SU-DHL-6 (cell line): ENCODE measurements around the gene FCAMR.

Experiments used
- H2AFZ ChIP-seq: fragments of 200-600 bp; sonication (generic); 2 replicates; pipeline ENCODE4 v1.6.1; 2014; ENCODE audit warnings: low read depth, mild to moderate bottlenecking, moderate library complexity, mixed read lengths, antibody characterized with exemption, low read length; ENCODE audit not compliant: severe bottlenecking
- H3F3A ChIP-seq: fragments of 200-600 bp; shearing (Covaris generic); 2 replicates; pipeline ENCODE4 v1.6.0; 2016; ENCODE audit warnings: antibody characterized with exemption, mild to moderate bottlenecking; ENCODE audit not compliant: insufficient read depth
- H3K27ac ChIP-seq: fragments of 200-600 bp; sonication (generic); 2 replicates; pipeline ENCODE4 v1.5.1; 2016; ENCODE audit warnings: low read depth, mild to moderate bottlenecking, low read length, moderate library complexity, mixed read lengths
- H3K27me3 ChIP-seq: fragments of 200-600 bp; sonication (generic), shearing (Covaris generic); 2 replicates; pipeline ENCODE4 v1.6.0; 2014; ENCODE audit warnings: mild to moderate bottlenecking, low read length
- H3K36me3 ChIP-seq: fragments of 200-600 bp; sonication (generic); 2 replicates; pipeline ENCODE4 v1.6.1; 2014; ENCODE audit warnings: mild to moderate bottlenecking, low read length, mixed read lengths
- H3K4me2 ChIP-seq: fragments of 300-600, 200-600 bp; shearing (Covaris generic), sonication (generic); 2 replicates; pipeline ENCODE4 v1.6.0; 2014; ENCODE audit warnings: low read length, low read depth, mild to moderate bottlenecking; ENCODE audit not compliant: poor library complexity, severe bottlenecking
- H3K4me3 ChIP-seq: fragments of 200-600 bp; sonication (generic); 2 replicates; pipeline ENCODE4 v1.5.1; 2014; ENCODE audit warnings: antibody characterized with exemption, low read length, mild to moderate bottlenecking, mixed read lengths; ENCODE audit not compliant: insufficient read depth, poor library complexity, severe bottlenecking
- H3K79me2 ChIP-seq: fragments of 200-600 bp; sonication (generic); 2 replicates; pipeline ENCODE4 v1.6.1; 2014; ENCODE audit warnings: mild to moderate bottlenecking, low read length, moderate library complexity; ENCODE audit not compliant: insufficient read depth
- H3K9ac ChIP-seq: fragments of 200-600 bp; sonication (generic); 2 replicates; pipeline ENCODE4 v1.7.0; 2014; ENCODE audit warnings: mild to moderate bottlenecking, low read length
- H3K9me2 ChIP-seq: fragments of 200-600 bp; sonication (generic); replicated peaks from 2 replicates; pipeline ENCODE4 v1.6.1; 2014; ENCODE audit warnings: low read length; ENCODE audit not compliant: insufficient read depth
- H3K9me3 ChIP-seq: fragments of 200-600 bp; sonication (generic); 2 replicates; pipeline ENCODE4 v1.6.1; 2014; ENCODE audit warnings: low read length, mixed read lengths; ENCODE audit not compliant: insufficient read depth
- H4K20me1 ChIP-seq: fragments of 200-600 bp; sonication (generic); 2 replicates; pipeline ENCODE4 v1.6.1; 2014; ENCODE audit warnings: low read depth, mild to moderate bottlenecking, antibody characterized with exemption, low read length, moderate library complexity, mixed read lengths
- CTCF ChIP-seq: fragments of 200-600 bp; sonication (generic); IDR thresholded peaks from one replicate; pipeline ENCODE4 v1.5.1; 2017; ENCODE audit warnings: antibody characterized with exemption, mild to moderate bottlenecking, low read length, moderate library complexity; ENCODE audit not compliant: insufficient read depth, poor library complexity, severe bottlenecking
- EZH2phosphoT487 ChIP-seq: fragments of 200-600 bp; sonication (generic), shearing (Covaris generic); conservative IDR thresholded peaks from 2 replicates; pipeline ENCODE4 v1.6.1; 2018; ENCODE audit warnings: mild to moderate bottlenecking, antibody characterized with exemption, low read length, moderate library complexity, mixed read lengths

The FCAMR gene

GRCh38 chr1:206945779-206946178 is 24.5 kb downstream of the FCAMR start:
- Histone ChIP-seq H2AFZ (no peak overlapping the region), H3K36me3 (no peaks in the 10 kb centered on the region), H3K79me2 (no peaks in the 10 kb centered on the region), H3K9me2 (no peaks in the 10 kb centered on the region), H3K9ac (no peak overlapping the region), H3K27ac (no peak overlapping the region), H3K4me2 (no peak overlapping the region), H3F3A (no peaks in the 10 kb centered on the region), H4K20me1 (no peaks in the 10 kb centered on the region), H3K27me3 (no peaks in the 10 kb centered on the region), H3K9me3 (no peaks in the 10 kb centered on the region), H3K4me3 (no peak overlapping the region)
- no peak for TF ChIP-seq CTCF
- TF ChIP-seq EZH2phosphoT487 = no peak

- H3K36me3 ChIP-seq = no peaks in the 10 kb centered on the region
- no peaks in the 10 kb centered on the region for H3K9me2 ChIP-seq
- no peak overlapping the region for H3K9ac ChIP-seq
- H3K4me2 ChIP-seq = no peak overlapping the region
- no peaks in the 10 kb centered on the region for H4K20me1 ChIP-seq
- no peaks in the 10 kb centered on the region for H3K9me3 ChIP-seq
- H3F3A ChIP-seq = no peaks in the 10 kb centered on the region
- TF ChIP-seq EZH2phosphoT487 (no peak), CTCF (no peak)
- H3K27me3 ChIP-seq = no peaks in the 10 kb centered on the region
- no peak overlapping the region for H3K27ac ChIP-seq
- H3K4me3 ChIP-seq = no peak overlapping the region
- no peaks in the 10 kb centered on the region for H3K79me2 ChIP-seq
- H2AFZ ChIP-seq = no peak overlapping the region
Measured at GRCh38 chr1:206944703-206945102, 25.6 kb downstream of the FCAMR start.

GRCh38 chr1:206941766-206942418 is 28.4 kb downstream of the FCAMR start:
- Histone ChIP-seq H4K20me1 (no peaks in the 10 kb centered on the region), H3K9me2 (no peaks in the 10 kb centered on the region), H3K27ac (no peak overlapping the region), H3K4me2 (no peak overlapping the region), H3K4me3 (no peak overlapping the region), H3K9me3 (no peaks in the 10 kb centered on the region), H3K9ac (no peak overlapping the region), H2AFZ (no peak overlapping the region), H3K36me3 (no peaks in the 10 kb centered on the region), H3K27me3 (no peaks in the 10 kb centered on the region), H3F3A (no peaks in the 10 kb centered on the region), H3K79me2 (no peaks in the 10 kb centered on the region)
- TF ChIP-seq CTCF (no peak), EZH2phosphoT487 (no peak)
